HG02610 (cell line): ENCODE results near the gene TMEM45B.
"Not testable (repeated sequence)": the region's sequence is repeated elsewhere in the genome, so short reads cannot be mapped to it uniquely, and the experiment has no call there.

Experiments
- ATAC-seq: cut with Tn5 transposase; IDR thresholded peaks from one replicate; pipeline ENCODE4 v1.9.1; 2021; ENCODE audit warnings: mild to moderate bottlenecking, moderate library complexity; ENCODE audit not compliant: unreplicated experiment

TMEM45B gene

DNA sequence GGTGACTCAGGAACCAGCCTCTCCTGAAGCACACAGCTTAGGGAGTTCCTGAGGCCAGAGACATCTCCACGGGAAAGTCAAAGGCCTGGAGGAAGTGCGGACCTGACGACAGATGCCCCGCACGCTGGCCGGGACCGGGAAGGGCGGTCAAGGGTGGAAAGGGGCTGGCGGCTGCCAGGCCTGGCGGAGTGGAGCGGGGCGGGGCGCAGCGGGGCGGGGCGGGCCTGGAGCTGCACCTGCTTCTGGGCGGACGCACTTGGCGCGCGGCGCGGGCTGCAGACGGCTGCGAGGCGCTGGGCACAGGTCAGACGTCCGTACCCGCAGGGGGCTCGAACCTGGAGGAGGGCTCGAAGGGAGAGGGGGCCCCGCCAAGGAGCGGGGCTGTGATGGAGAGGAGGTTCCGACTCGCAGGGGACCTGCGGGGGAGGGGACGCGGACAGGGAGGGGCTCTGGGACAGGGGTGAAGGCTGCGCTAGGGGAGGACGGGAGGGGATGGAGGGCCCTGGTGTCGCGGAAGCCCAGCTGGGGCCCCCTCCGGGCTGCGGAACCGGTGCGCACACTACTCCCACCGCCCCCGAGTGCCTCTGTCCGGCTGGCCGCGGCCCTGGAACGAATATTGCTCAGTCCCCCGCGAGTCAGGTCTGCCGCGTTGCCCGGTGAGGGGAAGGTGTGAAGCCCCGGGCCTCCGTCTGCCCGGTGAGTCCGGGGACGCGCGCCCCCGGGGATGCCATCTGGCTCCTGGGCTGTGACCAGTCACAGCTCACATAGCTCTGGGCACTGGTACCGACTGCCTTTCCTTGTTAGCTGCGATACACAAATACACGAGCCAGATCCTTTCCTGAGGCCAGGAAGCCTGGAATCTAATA lies at the start of gene TMEM45B:
Gene TMEM45B, plus strand, starts transcription at position 253 of the 866 bp plus-strand sequence. CDS start 36,635 bp downstream, outside the sequence.
- ATAC-seq = no peak

DNA sequence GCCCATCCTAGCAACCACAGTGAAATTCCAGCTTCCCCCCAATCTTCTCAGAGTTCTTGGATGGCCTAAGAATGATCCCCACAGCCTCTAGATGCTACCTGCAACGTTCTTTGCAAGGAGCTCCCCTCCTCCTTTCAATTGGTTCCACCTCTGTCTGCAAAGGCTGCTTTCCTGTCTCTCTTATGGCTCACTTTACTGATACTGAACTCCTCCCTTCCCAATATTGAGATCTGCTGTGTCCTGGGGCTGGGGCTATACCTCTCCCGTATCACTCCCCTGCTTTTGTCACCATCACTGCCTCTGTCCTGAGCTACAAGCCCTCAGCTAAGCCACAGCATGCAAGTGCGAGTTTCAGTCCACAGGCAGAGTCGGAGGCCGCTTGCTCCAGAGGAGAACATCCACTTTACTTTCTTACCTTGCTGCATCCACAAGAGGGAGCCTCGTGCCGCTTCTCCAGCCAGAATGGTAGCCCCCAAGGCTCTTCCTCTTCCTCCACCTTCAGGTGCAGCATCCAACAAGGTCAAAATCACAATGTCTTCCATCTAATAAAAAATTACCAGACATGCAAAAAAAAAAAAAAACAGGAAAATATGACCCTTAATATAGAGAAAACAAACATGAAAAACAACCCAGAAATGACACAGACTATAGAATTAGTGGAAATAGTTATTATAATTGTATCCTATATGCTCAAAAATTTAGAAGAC lies 48.6 kb upstream of the TMEM45B start:
- no peak for ATAC-seq

DNA sequence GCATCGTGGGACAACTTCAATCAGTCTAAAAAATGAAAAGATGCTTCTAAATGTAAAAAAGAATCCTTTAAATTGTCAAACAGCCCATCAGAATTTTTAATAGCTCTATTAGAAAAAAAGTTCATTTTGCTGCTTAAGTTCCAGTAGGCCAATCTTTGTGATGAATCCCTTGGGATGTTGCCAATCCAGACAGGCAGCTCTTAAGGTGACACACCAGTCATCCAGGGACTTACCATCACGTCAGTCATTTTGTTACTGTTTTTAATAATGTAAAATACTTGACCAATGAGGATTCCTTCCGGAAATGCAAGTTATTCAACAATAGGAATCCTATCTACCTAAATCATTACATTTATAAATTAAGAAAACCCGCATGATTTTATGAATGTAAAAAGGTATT lies 47.8 kb upstream of the TMEM45B start:
- ATAC-seq = no peak

DNA sequence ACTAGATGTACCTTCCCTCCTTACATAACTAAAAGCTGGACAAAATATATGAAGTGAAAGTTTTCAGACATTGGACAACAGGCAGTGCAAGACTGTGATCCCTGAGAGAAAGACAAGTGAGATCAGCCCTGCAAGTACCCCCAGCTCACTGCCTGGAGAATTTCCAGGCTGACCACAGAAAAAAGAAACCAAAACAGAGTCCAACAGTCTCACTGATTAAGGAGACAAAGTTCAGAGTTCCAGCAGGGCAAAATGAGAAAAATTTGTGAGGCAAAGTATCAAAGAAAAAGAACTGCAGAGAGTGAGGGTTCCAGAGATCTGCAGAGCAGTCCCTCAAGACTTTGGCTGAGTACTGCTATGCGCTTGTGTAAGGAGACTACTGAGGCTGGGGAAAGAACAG lies 47.3 kb upstream of the TMEM45B start:
- no peak for ATAC-seq

DNA sequence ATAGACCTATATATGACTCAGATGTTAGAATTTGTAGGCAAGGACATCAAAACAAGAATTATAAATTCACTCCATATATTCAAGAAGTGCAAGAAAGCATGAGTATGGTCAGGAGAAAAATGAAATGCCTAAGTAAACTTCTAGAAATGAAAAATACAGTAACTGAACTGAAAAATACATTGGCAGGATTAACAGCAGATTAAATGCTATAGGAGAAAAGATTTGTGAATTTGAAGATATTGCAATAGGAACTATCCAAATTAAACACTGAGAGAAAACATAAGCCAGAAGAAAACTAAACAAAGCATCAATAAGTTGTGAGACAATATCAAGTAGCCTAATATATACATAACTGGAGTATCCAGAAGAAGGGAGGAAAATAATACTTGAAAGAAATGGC lies 46.6 kb upstream of the TMEM45B start:
- no peak for ATAC-seq

DNA sequence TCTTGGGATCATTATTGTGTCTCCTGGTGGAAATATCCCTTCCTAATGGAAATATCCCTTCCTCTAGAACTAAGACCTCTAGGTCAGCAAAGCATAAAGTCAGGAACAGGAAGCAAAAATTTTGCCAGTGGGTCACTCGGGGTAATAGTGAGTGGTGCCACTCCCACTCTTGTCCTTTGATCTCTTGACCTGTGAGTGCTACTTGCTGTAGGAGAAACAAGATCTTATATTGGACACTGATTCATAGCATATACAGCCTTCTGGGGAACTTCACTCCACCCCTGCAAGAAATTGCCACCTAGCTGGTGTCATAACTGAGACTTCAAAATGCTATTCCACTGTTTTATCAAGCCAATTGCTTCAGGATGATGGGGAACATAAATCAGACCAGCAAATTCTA lies 44.7 kb upstream of the TMEM45B start:
- no peak for ATAC-seq

DNA sequence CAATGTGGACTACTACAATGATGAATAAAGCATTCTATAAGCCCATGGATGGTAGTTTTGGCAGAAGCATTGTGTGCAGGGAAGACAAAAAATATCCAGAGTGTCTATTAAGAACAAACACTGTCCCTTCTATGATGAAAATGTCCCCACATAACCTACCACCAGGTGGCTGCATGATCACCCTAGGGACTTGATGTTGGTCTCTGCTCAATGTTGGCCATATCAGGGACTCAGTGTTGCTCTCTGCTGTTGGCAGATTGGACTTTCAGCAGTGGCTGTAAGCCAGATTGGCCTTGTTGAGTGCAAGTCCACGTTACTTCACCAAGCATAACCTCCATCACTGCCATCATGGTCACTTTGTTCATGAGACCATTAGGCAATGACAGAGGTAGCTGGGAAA lies 44.2 kb upstream of the TMEM45B start:
- ATAC-seq = not testable (repeated sequence)

DNA sequence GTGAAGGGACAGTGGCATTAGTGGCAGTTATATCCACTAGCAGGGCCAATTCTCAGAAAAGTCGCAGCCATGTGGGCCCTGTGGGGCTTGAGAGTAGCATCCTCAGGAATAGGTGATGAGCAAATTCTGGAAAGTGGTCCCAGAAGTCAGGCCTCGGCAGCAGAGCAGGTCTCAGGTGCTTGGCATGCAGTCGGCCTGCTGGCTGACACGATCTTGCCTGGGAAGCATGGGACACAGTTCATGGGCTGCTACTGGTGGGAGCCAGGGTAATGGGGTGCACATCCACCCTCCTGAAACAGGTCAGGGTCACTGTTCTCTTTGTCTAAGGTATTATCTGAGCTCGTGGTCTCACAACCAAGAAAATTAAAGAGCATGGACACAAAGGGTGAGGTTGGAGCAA lies 36.8 kb upstream of the TMEM45B start:
- no peak for ATAC-seq

DNA sequence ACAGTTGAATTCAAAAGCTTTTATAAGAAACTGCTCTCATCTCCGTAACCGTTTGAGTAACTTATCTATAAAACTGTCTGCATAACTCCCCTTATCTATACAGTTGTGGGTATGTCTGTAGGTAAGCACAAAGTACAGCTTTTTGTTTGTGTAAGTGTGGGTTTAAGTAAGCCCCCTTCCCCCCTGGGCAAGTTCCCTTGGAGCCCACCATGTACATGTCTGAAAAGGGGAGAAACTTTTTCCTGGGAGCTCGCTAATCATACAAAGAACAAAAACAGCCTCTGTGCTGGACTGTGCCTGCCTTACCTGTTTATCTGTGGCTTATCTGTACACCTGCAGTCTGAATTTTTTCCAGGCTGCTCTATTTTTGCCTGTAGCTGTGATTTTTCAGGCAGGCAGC lies 36.3 kb upstream of the TMEM45B start:
- ATAC-seq = no peak

DNA sequence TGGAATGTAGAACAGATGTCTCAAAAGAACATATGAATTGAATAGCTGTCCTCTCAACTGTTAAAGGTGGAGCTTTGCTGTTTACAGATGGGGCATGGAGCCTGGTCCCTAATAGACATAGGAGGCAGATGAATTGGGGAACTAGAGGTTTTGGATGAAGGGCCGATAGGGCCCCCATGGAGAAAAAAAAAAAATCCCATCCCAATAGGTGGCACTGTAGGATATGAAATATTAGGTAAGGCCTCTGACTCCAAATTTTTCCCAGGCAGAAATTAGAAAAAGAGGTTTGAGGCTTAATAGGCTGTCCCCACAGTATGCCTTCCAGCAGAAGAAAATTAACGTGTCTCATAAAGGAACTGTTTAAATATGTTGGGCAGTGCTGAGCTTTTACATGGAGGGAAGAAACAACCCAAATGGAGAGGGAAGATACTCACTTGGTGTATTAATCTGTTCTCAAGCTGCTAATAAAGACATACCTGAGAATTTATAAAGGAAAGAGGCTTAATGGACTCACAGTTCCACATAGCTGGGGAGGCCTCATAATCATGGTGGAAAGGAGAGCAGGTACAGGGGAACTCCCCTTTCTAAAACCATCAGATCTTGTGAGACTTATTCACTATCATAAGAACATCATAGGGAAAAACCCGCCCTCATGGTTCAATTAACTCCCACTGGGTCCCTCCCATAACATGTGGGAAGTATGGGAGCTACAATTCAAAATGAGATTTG lies 30.1 kb upstream of the TMEM45B start:
- no peak for ATAC-seq

DNA sequence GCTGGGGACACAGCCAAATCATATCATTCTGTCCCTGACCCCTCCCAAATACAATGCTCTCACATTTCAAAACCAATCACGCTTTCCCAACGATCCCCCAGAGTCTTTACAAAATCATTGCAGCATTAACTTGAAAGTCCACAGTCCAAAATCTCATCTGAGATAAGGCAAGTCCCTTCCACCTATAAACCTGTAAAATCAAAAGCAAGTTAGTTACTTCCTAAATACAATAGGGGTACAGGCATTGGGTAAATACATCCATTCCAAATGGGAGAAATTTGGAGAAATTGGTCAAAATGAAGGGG lies 29.6 kb upstream of the TMEM45B start:
- ATAC-seq = not testable (repeated sequence)

DNA sequence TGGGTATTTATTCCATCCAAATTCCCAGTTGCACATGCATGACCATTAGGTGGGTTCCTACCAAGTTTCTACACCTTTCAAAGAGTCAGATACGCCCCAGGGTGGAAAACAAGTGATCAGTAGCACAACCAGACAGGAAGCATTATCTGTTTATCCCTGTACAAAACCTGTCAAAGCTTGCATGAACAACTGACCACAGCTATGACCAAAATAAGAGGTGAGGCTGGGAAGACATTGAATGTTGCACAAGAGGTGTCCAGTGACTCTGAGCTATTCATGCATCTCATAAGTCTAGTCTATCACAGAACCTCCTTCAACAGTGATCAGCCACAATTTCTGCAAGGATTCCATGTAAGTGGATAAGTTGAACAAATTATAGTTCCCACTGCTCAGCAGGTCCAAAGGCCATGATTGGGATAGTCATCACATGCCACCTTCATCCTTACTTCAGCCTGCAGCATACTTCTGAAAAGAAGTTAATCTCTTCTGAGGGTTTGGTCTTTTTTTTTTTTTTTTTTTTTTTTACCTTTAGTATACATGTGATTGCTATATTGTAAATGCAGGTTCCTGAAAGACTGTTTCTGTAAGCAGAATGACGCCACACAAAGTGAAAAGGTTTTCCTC lies 28.0 kb upstream of the TMEM45B start:
- no peak for ATAC-seq

DNA sequence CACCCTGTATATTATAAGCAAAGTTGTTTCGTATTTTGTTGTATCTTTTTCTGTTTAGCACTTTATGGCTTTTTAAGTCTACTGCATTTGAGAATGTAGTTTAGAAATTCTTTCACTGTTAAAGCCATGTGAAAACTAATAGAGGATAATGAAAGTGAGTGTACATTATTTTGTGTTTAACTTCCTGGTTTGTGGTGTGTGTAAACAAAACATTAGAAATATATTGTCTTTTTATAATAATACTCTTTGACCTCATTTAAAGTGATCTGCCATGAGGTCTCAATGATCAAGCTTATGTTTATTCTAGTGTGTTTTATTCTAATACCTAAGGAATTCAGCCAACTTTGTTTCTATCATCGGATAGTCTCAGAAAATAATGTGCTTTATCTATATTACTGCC lies 27.4 kb upstream of the TMEM45B start:
- ATAC-seq = no peak

DNA sequence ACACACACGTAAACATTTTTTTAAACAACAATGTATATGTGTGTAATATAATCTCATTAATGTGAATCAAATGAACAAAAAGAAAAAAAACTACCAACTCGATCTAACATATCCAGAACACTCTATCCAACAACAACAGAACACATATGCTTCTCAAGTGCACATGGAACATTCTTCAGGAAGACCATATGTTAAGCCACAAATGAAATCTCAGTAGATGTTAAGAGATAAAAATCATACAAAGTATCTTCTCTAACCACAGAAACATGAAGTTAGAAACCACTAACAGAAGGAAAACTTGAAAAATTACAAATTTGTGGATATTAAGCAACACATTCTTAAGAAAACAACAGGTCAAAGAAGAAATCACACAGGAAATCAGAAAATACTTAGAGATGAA lies 25.5 kb upstream of the TMEM45B start:
- ATAC-seq = no peak

DNA sequence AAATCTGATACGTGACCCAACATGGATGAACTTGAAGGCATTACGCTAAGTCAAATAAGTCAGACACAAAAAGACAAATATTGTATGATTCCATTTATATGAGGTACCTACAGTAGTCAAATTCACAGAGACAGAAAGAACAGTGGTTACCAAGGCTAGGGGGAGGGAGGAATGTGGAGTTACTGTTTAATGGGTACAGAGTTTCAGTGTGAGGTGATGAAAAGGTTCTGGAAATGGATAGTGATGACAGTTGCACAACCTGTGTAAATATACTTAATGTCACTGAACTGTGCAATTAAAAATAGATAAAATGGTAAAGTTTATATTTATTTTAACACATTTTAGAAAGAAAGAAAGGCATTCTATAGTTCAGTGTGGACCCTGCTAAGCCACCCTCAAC lies 24.1 kb upstream of the TMEM45B start:
- no peak for ATAC-seq

DNA sequence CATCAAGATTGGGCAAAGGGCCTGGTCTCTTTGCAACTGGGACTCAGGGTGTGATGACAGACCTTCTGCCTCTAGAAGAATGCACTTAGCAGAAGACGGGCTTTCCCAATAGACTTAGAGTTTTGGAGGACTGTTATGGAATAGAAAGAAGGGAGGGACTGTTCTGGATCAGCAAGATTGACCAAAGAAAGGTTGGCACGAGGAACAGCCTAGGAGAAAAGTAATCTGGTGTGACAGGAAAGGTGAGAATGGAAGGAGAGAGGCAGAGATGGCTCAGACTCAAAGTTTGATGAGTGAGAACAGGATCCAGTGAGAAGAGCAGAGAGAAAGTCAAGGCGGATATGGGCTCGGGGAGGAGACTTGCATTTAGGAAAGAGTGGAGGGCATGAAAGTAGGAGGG lies 23.0 kb upstream of the TMEM45B start:
- no peak for ATAC-seq

DNA sequence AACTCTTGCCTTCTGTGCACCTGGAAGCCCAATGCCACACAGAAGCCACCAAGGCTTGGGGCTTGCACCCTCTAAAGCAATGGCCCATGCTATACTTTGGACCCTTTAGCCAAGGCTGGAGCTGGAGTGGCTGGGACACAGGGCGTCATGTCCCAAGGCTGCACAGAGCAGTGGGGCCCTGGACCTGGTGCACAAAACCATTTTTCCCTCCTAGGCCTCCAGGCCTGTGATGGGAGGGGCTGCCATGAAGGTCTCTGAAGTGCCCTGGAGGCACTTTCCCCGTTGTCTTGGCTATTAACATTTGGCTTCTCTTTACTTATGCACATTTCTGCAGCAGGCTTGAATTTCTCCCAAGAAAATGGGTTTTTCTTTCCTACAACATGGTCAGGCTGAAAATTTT lies 20.6 kb upstream of the TMEM45B start:
- ATAC-seq = no peak

DNA sequence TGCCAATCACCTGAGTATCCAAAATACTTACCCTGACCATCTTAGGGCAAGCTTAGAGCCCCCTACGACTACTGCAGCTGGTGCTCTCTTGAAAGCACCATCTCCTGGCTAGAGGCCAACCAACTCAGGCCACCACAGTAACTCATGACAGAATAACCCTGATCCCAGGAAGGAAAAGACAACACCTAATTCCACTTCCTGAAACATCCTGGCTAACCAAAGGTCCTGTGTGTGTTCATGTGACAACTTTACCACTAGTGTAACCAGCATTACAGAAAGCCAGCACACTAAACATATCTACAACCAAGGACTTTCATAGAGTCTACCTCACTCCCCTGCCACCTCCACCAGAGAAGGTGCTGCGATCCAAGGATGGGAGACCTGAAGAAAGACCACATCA lies 17.4 kb upstream of the TMEM45B start:
- ATAC-seq = no peak

DNA sequence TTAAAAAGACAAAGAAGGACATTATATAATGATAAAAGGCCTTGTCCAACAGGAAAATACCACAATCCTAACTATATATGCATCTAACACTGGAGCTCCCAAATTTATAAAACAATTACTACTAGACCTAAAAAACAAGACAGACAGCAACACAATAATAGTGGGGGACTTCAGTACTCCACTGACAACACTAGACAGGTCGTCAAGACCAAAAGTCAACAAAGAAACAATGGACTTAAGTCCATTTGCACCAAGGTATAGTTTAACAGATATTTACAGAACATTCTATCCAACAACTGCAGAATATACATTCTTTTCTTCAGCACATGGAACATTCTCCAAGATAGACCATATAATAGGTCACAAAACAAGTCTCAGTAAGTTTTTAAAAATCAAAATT lies 15.5 kb upstream of the TMEM45B start:
- ATAC-seq = not testable (repeated sequence)

DNA sequence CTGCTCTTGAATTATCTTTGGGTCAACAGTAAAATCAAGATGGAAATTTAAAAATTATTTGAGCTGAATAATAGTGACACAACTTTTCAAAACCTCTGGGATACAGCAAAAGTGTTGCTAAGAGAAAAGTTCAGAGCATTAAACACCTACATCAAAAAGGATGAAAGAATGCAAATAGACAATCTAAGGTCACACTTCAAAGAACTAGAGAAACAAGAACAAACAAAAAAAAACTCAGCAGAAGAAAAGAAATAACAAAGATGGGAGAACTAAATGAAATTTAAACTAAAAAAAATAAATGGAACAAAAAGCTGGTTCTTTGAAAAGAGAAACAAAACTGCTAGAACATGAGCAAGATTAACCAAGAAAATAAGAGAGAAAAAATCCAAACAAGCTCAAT lies 15.0 kb upstream of the TMEM45B start:
- no peak for ATAC-seq

DNA sequence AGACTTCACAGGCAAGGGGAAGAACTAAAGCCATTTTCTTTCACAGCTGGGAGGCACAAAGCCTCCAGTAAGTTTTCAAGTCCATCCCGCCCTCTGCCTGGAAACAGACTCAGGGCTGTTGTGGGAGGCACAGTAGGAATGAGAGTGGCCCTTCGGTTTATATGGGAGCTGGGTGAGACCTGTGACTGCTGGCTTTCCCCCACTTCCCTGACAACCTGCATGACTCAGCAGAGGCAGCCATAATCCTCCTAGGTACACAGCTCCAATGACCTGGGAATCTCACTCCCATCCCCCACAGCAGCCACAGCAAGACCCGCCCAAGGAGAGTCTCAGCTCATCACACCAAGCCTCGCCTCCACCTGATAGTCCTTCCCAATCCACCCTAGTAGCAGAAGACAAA lies 12.1 kb upstream of the TMEM45B start:
- ATAC-seq = no peak
